SK-N-SH treated with all-trans-retinoic acid at 6 μM for 48 hours (cell line): ENCODE results near the gene IRS1.

Source experiments
- ARNTL ChIP-seq: fragments of 450-650 bp; formaldehyde crosslinking; IDR thresholded peaks from 2 replicates; pipeline ENCODE4 v1.5.0; 2020; ENCODE audit warnings: low read depth, mild to moderate bottlenecking, moderate library complexity, borderline replicate concordance
- CSDC2 ChIP-seq: fragments of 250-450 bp; sonication (Bioruptor Pico); IDR thresholded peaks from 2 replicates; pipeline ENCODE4 v1.5.0; 2020; ENCODE audit warnings: mild to moderate bottlenecking, moderate library complexity
- OSR1 ChIP-seq: fragments of 250-450 bp; sonication (Bioruptor Pico); IDR thresholded peaks from 2 replicates; pipeline ENCODE4 v1.8.0; 2022; ENCODE audit warnings: moderate library complexity, mild to moderate bottlenecking, inconsistent platforms
- PPARA ChIP-seq: fragments of 250-450 bp; sonication (Bioruptor Pico); IDR thresholded peaks from 2 replicates; pipeline ENCODE4 v1.5.0; 2020; ENCODE audit warnings: mild to moderate bottlenecking, borderline replicate concordance
- RARB ChIP-seq: fragments of 250-450 bp; sonication (Bioruptor Pico); IDR thresholded peaks from 2 replicates; pipeline ENCODE4 v1.8.0; 2021; ENCODE audit warnings: mild to moderate bottlenecking, moderate library complexity
- ZFP30 ChIP-seq: fragments of 450-650 bp; formaldehyde crosslinking; IDR thresholded peaks from 2 replicates; pipeline ENCODE4 v1.5.0; 2022; ENCODE audit warnings: mild to moderate bottlenecking, moderate library complexity
- ZNF8 ChIP-seq: fragments of 450-650 bp; formaldehyde crosslinking; IDR thresholded peaks from 2 replicates; pipeline ENCODE4 v1.5.0; 2020; ENCODE audit warnings: mild to moderate bottlenecking, moderate library complexity
- TF ChIP-seq, protein P1 (sequence below): fragments of 250-450 bp; sonication (Bioruptor Pico); IDR thresholded peaks from 2 replicates; pipeline ENCODE4 v1.5.1; 2020; ENCODE audit warnings: low read depth, mild to moderate bottlenecking, moderate library complexity
- TF ChIP-seq, protein P2 (sequence below): fragments of 250-450 bp; sonication (Bioruptor Pico); IDR thresholded peaks from 2 replicates; pipeline ENCODE4 v1.8.0; 2021; ENCODE audit warnings: low read depth, mild to moderate bottlenecking, moderate library complexity, borderline replicate concordance
- TF ChIP-seq, protein P3 (sequence below): fragments of 250-450 bp; sonication (Bioruptor Pico); IDR thresholded peaks from 2 replicates; pipeline ENCODE4 v1.8.0; 2020; ENCODE audit warnings: mild to moderate bottlenecking, moderate library complexity, borderline replicate concordance

DNA sequence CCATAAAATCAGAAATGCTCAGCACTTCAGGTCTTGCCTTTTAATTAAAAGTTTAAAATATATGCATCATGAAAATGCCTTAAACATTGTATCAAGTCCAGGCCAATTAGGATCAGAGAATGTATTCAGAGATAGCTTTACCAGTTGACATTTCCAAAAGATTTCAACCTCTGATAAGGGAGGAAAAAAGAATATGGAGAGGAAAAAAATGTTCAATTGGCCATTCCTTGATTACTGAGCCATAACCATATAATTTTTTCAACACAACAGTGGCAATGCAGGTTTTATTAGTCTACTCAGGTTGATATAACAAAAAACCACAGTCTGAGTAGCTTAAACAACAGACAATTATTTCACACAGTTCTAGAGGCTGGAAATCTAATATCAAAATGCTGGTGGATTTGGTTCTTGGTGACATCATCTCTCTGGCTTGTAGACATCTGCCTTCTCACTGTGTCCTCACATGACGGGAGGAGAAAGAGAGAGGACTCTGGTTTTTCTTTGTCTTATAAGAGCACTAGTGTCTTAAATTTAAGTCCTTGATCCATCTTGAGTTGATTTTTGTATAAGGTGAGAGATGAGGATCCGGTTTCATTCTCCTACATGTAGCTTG is 111.9 kb downstream of the IRS1 start:
- TF ChIP-seq PPARA (CRISPR knock-in tag) (no peak), RARB (CRISPR knock-in tag) (no peak), OSR1 (CRISPR knock-in tag) (no peak), ARNTL (CRISPR knock-in tag) (no peak), ZNF8 (CRISPR knock-in tag) (no peak), ZFP30 (CRISPR knock-in tag) (no peak), CSDC2 (CRISPR knock-in tag) (no peak)
- TF ChIP-seq, protein P1, sequence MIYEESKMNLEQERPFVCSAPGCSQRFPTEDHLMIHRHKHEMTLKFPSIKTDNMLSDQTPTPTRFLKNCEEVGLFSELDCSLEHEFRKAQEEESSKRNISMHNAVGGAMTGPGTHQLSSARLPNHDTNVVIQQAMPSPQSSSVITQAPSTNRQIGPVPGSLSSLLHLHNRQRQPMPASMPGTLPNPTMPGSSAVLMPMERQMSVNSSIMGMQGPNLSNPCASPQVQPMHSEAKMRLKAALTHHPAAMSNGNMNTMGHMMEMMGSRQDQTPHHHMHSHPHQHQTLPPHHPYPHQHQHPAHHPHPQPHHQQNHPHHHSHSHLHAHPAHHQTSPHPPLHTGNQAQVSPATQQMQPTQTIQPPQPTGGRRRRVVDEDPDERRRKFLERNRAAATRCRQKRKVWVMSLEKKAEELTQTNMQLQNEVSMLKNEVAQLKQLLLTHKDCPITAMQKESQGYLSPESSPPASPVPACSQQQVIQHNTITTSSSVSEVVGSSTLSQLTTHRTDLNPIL (CRISPR knock-in tag) = no peak
- TF ChIP-seq, protein P2, sequence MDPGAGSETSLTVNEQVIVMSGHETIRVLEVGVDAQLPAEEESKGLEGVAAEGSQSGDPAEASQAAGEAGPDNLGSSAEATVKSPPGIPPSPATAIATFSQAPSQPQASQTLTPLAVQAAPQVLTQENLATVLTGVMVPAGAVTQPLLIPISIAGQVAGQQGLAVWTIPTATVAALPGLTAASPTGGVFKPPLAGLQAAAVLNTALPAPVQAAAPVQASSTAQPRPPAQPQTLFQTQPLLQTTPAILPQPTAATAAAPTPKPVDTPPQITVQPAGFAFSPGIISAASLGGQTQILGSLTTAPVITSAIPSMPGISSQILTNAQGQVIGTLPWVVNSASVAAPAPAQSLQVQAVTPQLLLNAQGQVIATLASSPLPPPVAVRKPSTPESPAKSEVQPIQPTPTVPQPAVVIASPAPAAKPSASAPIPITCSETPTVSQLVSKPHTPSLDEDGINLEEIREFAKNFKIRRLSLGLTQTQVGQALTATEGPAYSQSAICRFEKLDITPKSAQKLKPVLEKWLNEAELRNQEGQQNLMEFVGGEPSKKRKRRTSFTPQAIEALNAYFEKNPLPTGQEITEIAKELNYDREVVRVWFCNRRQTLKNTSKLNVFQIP (CRISPR knock-in tag) = no peak
- TF ChIP-seq, protein P3, sequence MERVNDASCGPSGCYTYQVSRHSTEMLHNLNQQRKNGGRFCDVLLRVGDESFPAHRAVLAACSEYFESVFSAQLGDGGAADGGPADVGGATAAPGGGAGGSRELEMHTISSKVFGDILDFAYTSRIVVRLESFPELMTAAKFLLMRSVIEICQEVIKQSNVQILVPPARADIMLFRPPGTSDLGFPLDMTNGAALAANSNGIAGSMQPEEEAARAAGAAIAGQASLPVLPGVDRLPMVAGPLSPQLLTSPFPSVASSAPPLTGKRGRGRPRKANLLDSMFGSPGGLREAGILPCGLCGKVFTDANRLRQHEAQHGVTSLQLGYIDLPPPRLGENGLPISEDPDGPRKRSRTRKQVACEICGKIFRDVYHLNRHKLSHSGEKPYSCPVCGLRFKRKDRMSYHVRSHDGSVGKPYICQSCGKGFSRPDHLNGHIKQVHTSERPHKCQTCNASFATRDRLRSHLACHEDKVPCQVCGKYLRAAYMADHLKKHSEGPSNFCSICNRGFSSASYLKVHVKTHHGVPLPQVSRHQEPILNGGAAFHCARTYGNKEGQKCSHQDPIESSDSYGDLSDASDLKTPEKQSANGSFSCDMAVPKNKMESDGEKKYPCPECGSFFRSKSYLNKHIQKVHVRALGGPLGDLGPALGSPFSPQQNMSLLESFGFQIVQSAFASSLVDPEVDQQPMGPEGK = no peak
